Raji (cell line): ENCODE measurements around the gene FAM81A.

ENCODE experiments used
- POLR2A ChIP-seq: IDR thresholded peaks from 2 replicates; pipeline ENCODE4 v1.6.1; 2011; ENCODE audit warnings: low read depth, low read length, control low read depth; ENCODE audit not compliant: insufficient read depth

Gene FAM81A

DNA sequence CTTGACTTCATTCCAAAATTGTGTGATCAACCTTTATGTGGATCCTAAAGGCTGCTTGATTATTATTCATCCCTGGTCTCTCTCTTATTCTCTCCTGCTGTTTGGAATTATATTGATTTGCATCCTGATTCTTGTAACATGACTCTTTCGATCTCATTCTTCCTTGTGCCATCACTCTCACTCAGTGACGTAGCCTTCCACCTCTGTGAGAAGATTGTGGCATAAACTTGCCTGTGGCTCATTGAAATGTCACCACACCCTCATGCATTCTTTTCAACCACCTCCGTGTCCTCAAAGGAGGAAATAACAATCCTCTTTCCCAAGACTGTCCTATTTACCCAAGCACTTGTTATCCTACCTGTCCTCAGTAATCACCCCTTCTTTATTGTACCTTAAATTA is 132.3 kb downstream of the FAM81A start:
- no peak for TF ChIP-seq POLR2A

DNA sequence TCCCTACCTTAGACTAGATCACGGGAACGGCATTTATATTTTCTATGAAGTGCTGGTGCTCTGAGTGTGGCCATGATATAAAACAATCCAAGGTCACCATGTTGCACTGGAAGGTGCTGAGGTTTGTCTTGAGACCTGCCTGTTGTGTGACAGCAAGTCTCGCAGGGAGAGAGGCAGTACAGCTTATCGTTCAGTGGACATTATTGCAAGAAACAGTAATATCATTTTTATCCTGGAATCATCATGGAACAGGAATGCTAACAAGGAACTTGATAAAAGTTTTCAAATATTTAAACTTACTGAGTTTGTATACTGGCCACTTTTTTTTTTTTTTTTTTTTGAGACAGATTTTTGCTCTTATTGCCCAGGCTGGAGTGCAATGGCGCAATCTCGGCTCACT is 133.6 kb downstream of the FAM81A start:
- TF ChIP-seq POLR2A: no peak
